GM18505 (cell line): ENCODE results near the gene TNFRSF11A.

Source experiments
- ATAC-seq: cut with Tn5 transposase; IDR thresholded peaks from one replicate; pipeline ENCODE4 v1.9.1; 2021; ENCODE audit not compliant: unreplicated experiment
- POLR2A ChIP-seq: IDR thresholded peaks from 4 replicates; pipeline ENCODE4 v1.6.1; 2011; ENCODE audit warnings: borderline replicate concordance; ENCODE audit not compliant: insufficient read depth, insufficient read length; ENCODE audit errors: extremely low read depth

The TNFRSF11A gene

GRCh38 chr18:62388855-62389760 is 64.0 kb downstream of the TNFRSF11A start:
- no peak for ATAC-seq

GRCh38 chr18:62389761-62390481 is 64.8 kb downstream of the TNFRSF11A start:
- TF ChIP-seq POLR2A = no peak
- ATAC-seq = no peak

More at GRCh38 chr18:62388855-62389760, 64.0 kb downstream of the TNFRSF11A start:
- no peak for TF ChIP-seq POLR2A

GRCh38 chr18:62394006-62394763 is 69.1 kb downstream of the TNFRSF11A start:
- ATAC-seq = no peak
- TF ChIP-seq POLR2A = no peak

GRCh38 chr18:62396381-62396780 is 71.3 kb downstream of the TNFRSF11A start:
- no peak for TF ChIP-seq POLR2A
- no peak for ATAC-seq

GRCh38 chr18:62396967-62397366 is 71.9 kb downstream of the TNFRSF11A start:
- ATAC-seq = no peak
- no peak for TF ChIP-seq POLR2A

GRCh38 chr18:62398291-62398690 is 73.2 kb downstream of the TNFRSF11A start:
- no peak for TF ChIP-seq POLR2A
- ATAC-seq = no peak

GRCh38 chr18:62399276-62399675 is 74.2 kb downstream of the TNFRSF11A start:
- no peak for TF ChIP-seq POLR2A
- no peak for ATAC-seq

- TF ChIP-seq POLR2A = no peak
- no peak for ATAC-seq
Measured at GRCh38 chr18:62399781-62400308, 74.7 kb downstream of the TNFRSF11A start.

- TF ChIP-seq POLR2A = no peak
- ATAC-seq = no peak
Measured at GRCh38 chr18:62400916-62401315, 75.8 kb downstream of the TNFRSF11A start.

- no peak for ATAC-seq
- TF ChIP-seq POLR2A = no peak
Measured at GRCh38 chr18:62402342-62402948, 77.3 kb downstream of the TNFRSF11A start.

- no peak for TF ChIP-seq POLR2A
- ATAC-seq = no peak
Measured at GRCh38 chr18:62403120-62403519, 78.0 kb downstream of the TNFRSF11A start.

- TF ChIP-seq POLR2A = no peak
Measured at GRCh38 chr18:62404881-62405280, 79.8 kb downstream of the TNFRSF11A start.

More at GRCh38 chr18:62404881-62405280, 79.8 kb downstream of the TNFRSF11A start:
- no peak for ATAC-seq
